PC-3 (cell line): ENCODE data around the gene PKP2.

ENCODE experiments used
- CTCF ChIP-seq: fragments of 300-600 bp; sonication (generic); conservative IDR thresholded peaks from 2 replicates; pipeline ENCODE4 v1.5.1; 2017; ENCODE audit warnings: antibody characterized with exemption, low read depth, mild to moderate bottlenecking, low read length
- EZH2 ChIP-seq: fragments of 300-600 bp; sonication (generic); IDR thresholded peaks from one replicate; pipeline ENCODE4 v1.6.1; 2017; ENCODE audit warnings: antibody characterized with exemption, mild to moderate bottlenecking, low read length; ENCODE audit not compliant: unreplicated experiment

- no peak for TF ChIP-seq CTCF
- no peak for TF ChIP-seq EZH2
These were observed 37.2 kb downstream of the PKP2 start for GRCh38 chr12:32859389-32859788.
